Heart left ventricle (tissue), 16 donors: Measurements from ENCODE around the gene TRIP6. TPM values are rescaled to one million over a fixed set of nuclear protein-coding genes. Genes with fewer than 3 reads are reported as not detected.
A peak's percentile ranks its signal among the peaks of the same experiment; 100 is the strongest.
"Not testable (repeated sequence)": the region's sequence is repeated elsewhere in the genome, so short reads cannot be mapped to it uniquely, and the experiment has no call there.

Experiments used
- ATAC-seq, 4 donors: fragments of 200-7000 bp; cut with Tn5 transposase; one replicate each; pipeline ENCODE4 v1.9.1; 2020 to 2022; ENCODE audit warnings: moderate library complexity in 4 of 4, mild to moderate bottlenecking in 3 of 4, moderate number of reproducible peaks in 1 of 4
- DNase-seq, 5 donors: peaks; one replicate each; pipeline ENCODE4 v3.0.0-alpha.2; 2020
- H3K27ac ChIP-seq, 12 donors: fragments of 200-600 bp; sonication (generic) in 4 of 12; one replicate each; pipeline versions ENCODE4 v1.5.0 to v1.8.0; 2016 to 2022; ENCODE audit warnings: mild to moderate bottlenecking in 2 of 12
- H3K27me3 ChIP-seq, 9 donors: fragments of 200-600 bp; sonication (generic) in 2 of 9; one replicate each; pipeline versions ENCODE4 v1.5.1 to v1.8.0; 2016 to 2022; ENCODE audit warnings: mild to moderate bottlenecking in 3 of 9
- H3K36me3 ChIP-seq, 9 donors: fragments of 200-600 bp; sonication (generic) in 2 of 9; one replicate each; pipeline versions ENCODE4 v1.5.0 to v1.8.0; 2018 to 2022; ENCODE audit warnings: mild to moderate bottlenecking in 2 of 9
- H3K4me1 ChIP-seq, 12 donors: fragments of 200-600 bp; sonication (generic) in 4 of 12; one replicate each; pipeline versions ENCODE4 v1.5.0 to v1.8.0; 2016 to 2022; ENCODE audit warnings: mild to moderate bottlenecking in 3 of 12
- H3K4me3 ChIP-seq, 12 donors: fragments of 200-600 bp; sonication (generic) in 4 of 12; one replicate each; pipeline versions ENCODE4 v1.5.0 to v1.8.0; 2017 to 2022; ENCODE audit warnings: mild to moderate bottlenecking in 9 of 12, moderate library complexity in 4 of 12
- H3K9me3 ChIP-seq, 12 donors: fragments of 200-600 bp; sonication (generic) in 4 of 12; one replicate each; pipeline versions ENCODE4 v1.5.0 to v1.8.0; 2016 to 2022; ENCODE audit warnings: mild to moderate bottlenecking in 1 of 12
- POLR2A ChIP-seq, 2 donors: fragments of 450-650 bp; IDR thresholded peaks; one replicate each; pipeline ENCODE4 v1.6.1; 2017; ENCODE audit warnings: antibody characterized with exemption in 2 of 2, mild to moderate bottlenecking in 2 of 2, moderate library complexity in 2 of 2
- WGBS, 4 donors: extraction: QIAGEN DNeasy Blood & Tissue Kit in 2 of 4; methylation state at CpG; one replicate each; pipeline versions ENCODE4 v1.1.5 to v1.1.7; 2013 to 2018; 5-methylcytosine and 5-hydroxymethylcytosine counted together
- intact Hi-C, 10 donors: fragments of 100-400 bp; cut with DNase I; formaldehyde crosslinking; loops; one replicate each; pipeline versions ENCODE4 v1.11.1 to v1.14.2; 2022
- polyA plus RNA-seq, 2 donors: library from polyadenylated mRNA; stranded (reverse); fragments of 200-250 nt; gene quantifications; one replicate each; pipeline ENCODE4 v1.2.3, GENCODE V29; 2013
- total RNA-seq, 9 donors: library from RNA; depleted of rRNA in 2 of 9; stranded (reverse); fragments of >200 nt in 2 of 9; fragmentation: NEBNext Ultra II Directional in 3 of 9; extraction: Animal tissue kit (Norgen Biotek cat#: 25700) in 3 of 9; gene quantifications; one replicate each; pipeline versions ENCODE4 v1.1.0 to v1.2.4, GENCODE V29; 2016 to 2023
- TF ChIP-seq, protein P1 (sequence below), 12 donors: fragments of 200-600 bp; sonication (generic) in 4 of 12; IDR thresholded peaks; one replicate each; pipeline versions ENCODE4 v1.5.0 to v1.8.0; 2018 to 2022; ENCODE audit warnings: antibody characterized with exemption in 12 of 12, mild to moderate bottlenecking in 5 of 12
- donor health status: ischemic (EF 13 %, LVEDD 7.1; RV severe dilation, severe dysfunction).
- donor health status: healthy with polysubstance abuse.
- donor health status: DM: no; HTN: yes; CAD: no.
- donor health status: DM: no; HTN: no; CAD: no.
- donor health status: ischemic (EF 25% LVEDD 6.9; RV normal size, moderate dysfunction).
- donor health status: ischemic (EF 25% LVEDD 5.7; RV mildly dilated, moderate dysfunction).
- donor health status: healthy.
- donor health status: DM: yes; HTN: yes; CAD: no.
- donor health status: ischemic (EF 35%, LVEDD 5.7; RV mildly dilated, moderate dysfunction).
- donor health status: nonischemic (EF 11% LVEDD 7.7; RV severe dilation, severe dysfunction).
- donor health status: DM: yes; HTN: yes; CAD: no.
- donor health status: PGD.
- donor health status: ischemic (EF 29% LVEDD 5.4; RV normal size, mild dysfunction).
- donor health status: nonischemic (EF 23%, LVEDD 6.1; RV moderate dilation, normal function).

The TRIP6 gene
- total and polyA plus RNA-seq, 11 donors, result 9.2 to 37.3 (median 17.1) TPM

DNA sequence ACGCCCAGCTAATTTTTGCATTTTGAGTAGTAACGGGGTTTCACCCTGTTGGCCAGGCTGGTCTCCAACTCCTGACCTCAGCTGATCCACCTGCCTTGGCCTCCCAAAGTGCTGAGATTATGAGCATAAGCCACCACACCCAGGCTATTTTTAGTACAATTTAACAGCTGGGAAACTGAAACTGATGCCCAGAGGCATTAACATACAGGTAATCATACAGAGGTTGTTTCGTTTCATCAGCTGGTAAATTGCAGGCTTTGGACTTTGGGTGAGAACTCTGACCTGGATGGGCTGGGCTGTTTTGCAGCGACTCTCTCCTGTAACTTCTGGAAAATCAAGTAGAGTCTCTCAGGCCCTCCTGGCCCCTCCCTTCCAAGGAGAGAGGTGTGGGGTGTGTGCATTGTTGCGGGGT, 34.7 kb downstream of the TRIP6 start:
- DNase-seq, result peak in 1 of 5 donors; percentile 1

DNA sequence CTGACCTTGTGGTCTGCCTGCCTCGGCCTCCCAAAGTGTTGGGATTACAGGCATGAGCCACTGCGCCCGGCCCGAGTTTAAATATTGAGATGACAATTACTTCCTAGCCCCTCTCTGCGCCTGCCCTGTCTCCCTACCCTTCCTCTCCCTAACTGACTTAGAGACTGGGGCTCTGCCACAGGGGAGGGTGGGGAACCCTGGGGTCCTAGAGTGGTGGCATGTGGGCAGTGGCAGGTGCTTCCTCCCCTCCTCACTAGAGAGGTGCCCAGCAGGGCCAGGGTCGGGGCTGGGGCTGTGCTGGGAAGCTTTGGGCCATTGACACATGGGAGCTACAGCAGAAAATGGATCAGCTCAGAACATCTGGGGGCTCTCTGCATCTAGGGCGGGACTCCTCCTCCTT, 35.5 kb downstream of the TRIP6 start:
- DNase-seq, result no peak
- peaks cover 0 to 3% (median 0%) of the 10 kb centered on the region in 12 donors for H3K9me3 ChIP-seq
- peaks cover 2 to 48% (median 14%) of the 10 kb centered on the region in 9 donors for H3K27me3 ChIP-seq
- ATAC-seq, result no peak
- no peaks in the 10 kb centered on the region for H3K36me3 ChIP-seq
- TF ChIP-seq, protein P1, sequence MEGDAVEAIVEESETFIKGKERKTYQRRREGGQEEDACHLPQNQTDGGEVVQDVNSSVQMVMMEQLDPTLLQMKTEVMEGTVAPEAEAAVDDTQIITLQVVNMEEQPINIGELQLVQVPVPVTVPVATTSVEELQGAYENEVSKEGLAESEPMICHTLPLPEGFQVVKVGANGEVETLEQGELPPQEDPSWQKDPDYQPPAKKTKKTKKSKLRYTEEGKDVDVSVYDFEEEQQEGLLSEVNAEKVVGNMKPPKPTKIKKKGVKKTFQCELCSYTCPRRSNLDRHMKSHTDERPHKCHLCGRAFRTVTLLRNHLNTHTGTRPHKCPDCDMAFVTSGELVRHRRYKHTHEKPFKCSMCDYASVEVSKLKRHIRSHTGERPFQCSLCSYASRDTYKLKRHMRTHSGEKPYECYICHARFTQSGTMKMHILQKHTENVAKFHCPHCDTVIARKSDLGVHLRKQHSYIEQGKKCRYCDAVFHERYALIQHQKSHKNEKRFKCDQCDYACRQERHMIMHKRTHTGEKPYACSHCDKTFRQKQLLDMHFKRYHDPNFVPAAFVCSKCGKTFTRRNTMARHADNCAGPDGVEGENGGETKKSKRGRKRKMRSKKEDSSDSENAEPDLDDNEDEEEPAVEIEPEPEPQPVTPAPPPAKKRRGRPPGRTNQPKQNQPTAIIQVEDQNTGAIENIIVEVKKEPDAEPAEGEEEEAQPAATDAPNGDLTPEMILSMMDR (IDR thresholded peaks at IDR 0.05), result no peak
- TF ChIP-seq POLR2A (IDR thresholded peaks at IDR 0.05), result no peak
- no peaks in the 10 kb centered on the region for H3K4me1 ChIP-seq
- intact Hi-C loops, result no loop called here
- H3K27ac ChIP-seq, result no peak overlapping the region
- WGBS, 4 donors, result 85 to 91% (median 89%) methylated on average over 7 of the region's 7 CpGs
- H3K4me3 ChIP-seq, result no peak overlapping the region

More for the DNA sequence above, 34.7 kb downstream of the TRIP6 start:
- WGBS, 4 donors, result 72 to 82% (median 78%) methylated on average over 5 of the region's 5 CpGs
- no peak overlapping the region for H3K27ac ChIP-seq
- no peak for ATAC-seq
- no peaks in the 10 kb centered on the region for H3K36me3 ChIP-seq
- H3K9me3 ChIP-seq, result peaks cover 0 to 3% (median 0%) of the 10 kb centered on the region in 12 donors
- H3K27me3 ChIP-seq, result peaks cover 8 to 55% (median 21%) of the 10 kb centered on the region in 9 donors
- intact Hi-C loops, result no loop called here
- H3K4me1 ChIP-seq, result peaks cover 0 to 5% (median 0%) of the 10 kb centered on the region in 12 donors
- no peak overlapping the region for H3K4me3 ChIP-seq
- TF ChIP-seq, protein P1 (IDR thresholded peaks at IDR 0.05), result no peak
- TF ChIP-seq POLR2A (IDR thresholded peaks at IDR 0.05), result no peak

DNA sequence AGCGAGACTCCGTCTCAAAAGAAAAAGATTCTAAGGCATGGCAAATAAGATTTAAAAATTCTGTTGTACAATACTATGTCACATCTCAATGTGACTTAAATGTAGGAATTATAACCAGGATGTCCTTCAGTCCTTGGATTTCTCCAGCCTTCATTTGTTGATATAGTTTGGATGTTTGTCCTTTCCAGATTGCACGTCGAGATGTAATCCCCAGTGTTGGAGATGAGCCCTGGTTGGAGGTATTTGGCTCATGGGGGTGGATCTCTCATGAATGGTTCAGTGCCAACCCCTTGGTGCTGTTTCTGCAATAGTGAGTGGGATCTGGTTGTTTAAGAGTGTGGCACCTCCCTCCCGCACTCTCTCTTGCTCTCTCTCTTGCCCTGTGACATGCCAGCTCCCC, 41.3 kb downstream of the TRIP6 start:
- Histone ChIP-seq H3K4me1 (peaks cover 0 to 6% (median 0%) of the 10 kb centered on the region in 12 donors), H3K4me3 (no peak overlapping the region), H3K27me3 (peaks cover 0 to 22% (median 0%) of the 10 kb centered on the region in 9 donors), H3K27ac (no peak overlapping the region), H3K36me3 (no peaks in the 10 kb centered on the region), H3K9me3 (peaks cover 0 to 3% (median 0%) of the 10 kb centered on the region in 12 donors)
- 92 to 96% (median 94%) methylated on average over 5 of the region's 5 CpGs for WGBS, 4 donors
- ATAC-seq (no peak), DNase-seq (no peak)
- intact Hi-C loops, result no loop called here
- TF ChIP-seq, protein P1 (IDR thresholded peaks at IDR 0.05), result no peak
- no peak for TF ChIP-seq POLR2A (IDR thresholded peaks at IDR 0.05)

DNA sequence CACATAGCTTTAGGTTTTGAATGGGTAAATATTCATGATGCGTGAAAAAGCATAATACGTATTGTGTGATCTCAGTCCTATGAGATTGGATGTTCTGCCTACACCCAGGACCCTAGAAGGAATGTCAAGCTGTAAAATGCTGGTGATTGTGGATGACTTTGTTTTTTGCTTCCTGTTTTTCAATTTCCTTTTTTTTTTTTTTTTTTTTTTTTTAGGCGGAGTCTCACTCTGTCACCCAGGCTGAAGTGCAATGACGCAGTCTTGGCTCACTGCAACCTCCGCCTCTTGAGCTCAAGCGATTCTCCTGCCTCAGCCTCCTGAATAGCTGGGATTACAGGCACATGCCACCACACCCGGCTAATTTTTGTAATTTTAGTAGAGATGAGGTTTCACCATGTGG, 43.3 kb downstream of the TRIP6 start:
- H3K27me3 ChIP-seq, result peaks cover 0 to 17% (median 0%) of the 10 kb centered on the region in 9 donors
- DNase-seq, H3K36me3 ChIP-seq, ATAC-seq, H3K27ac ChIP-seq, H3K4me1 ChIP-seq, H3K4me3 ChIP-seq, intact Hi-C loops, H3K9me3 ChIP-seq: not testable (repeated sequence)
- WGBS, 4 donors, result 74 to 77% (median 74%) methylated on average over 7 of the region's 7 CpGs

DNA sequence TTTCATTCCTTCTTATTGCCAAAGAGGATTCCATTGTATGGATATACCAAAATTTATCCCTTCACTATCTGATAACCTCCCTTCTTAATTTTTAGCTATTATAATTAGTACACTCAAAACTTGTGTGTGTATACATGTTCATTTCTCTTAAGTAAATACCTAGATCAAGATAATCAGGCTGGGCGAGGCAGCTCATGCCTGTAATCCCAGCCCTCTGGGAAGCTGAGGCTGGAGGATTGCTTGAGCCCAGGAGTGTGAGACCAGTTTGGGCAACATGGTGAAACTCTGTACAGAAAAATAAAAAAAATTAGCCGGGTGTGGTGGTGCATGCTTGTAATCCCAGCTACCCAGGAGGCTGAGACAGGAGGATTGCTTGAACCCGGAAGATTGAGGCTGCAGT, 44.3 kb downstream of the TRIP6 start:
- peaks cover 0 to 10% (median 0%) of the 10 kb centered on the region in 12 donors for H3K4me1 ChIP-seq
- 89 to 91% (median 90%) methylated on average over 3 of the region's 3 CpGs for WGBS, 4 donors
- intact Hi-C loops, result no loop called here
- ATAC-seq (no peak), DNase-seq (no peak)
- peaks cover 0 to 2% (median 0%) of the 10 kb centered on the region in 12 donors for H3K9me3 ChIP-seq
- no peak overlapping the region for H3K27ac ChIP-seq
- no peak for TF ChIP-seq POLR2A (IDR thresholded peaks at IDR 0.05)
- TF ChIP-seq, protein P1 (IDR thresholded peaks at IDR 0.05), result no peak
- H3K4me3 ChIP-seq, result no peak overlapping the region
- H3K27me3 ChIP-seq, result peaks cover 0 to 13% (median 0%) of the 10 kb centered on the region in 9 donors
- H3K36me3 ChIP-seq, result no peaks in the 10 kb centered on the region
